Ishikawa (cell line): ENCODE data around the gene CISD3.

Source experiments
- CEBPB ChIP-seq: IDR thresholded peaks from 2 replicates; pipeline ENCODE4 v1.6.1; 2012
- CREB1 ChIP-seq: IDR thresholded peaks from 2 replicates; pipeline ENCODE4 v1.6.1; 2012; ENCODE audit warnings: low read depth
- FOXM1 ChIP-seq: IDR thresholded peaks from 2 replicates; pipeline ENCODE4 v1.6.1; 2012; ENCODE audit warnings: low read depth, borderline replicate concordance
- TAF1 ChIP-seq: IDR thresholded peaks from 2 replicates; pipeline ENCODE4 v1.6.1; 2012; ENCODE audit warnings: low read depth, mild to moderate bottlenecking
- TCF12 ChIP-seq: IDR thresholded peaks from 2 replicates; pipeline ENCODE4 v1.6.1; 2012; ENCODE audit warnings: low read depth
- YY1 ChIP-seq: IDR thresholded peaks from 2 replicates; pipeline ENCODE4 v1.6.1; 2012; ENCODE audit warnings: low read depth
- ZBTB7A ChIP-seq: IDR thresholded peaks from 2 replicates; pipeline ENCODE4 v1.6.1; 2012; ENCODE audit warnings: low read depth
- TF ChIP-seq, protein P1 (sequence below): IDR thresholded peaks from 2 replicates; pipeline ENCODE4 v1.6.1; 2012; ENCODE audit warnings: low read depth, mild to moderate bottlenecking
- TF ChIP-seq, protein P2 (sequence below): IDR thresholded peaks from 2 replicates; pipeline ENCODE4 v1.6.1; 2012

DNA sequence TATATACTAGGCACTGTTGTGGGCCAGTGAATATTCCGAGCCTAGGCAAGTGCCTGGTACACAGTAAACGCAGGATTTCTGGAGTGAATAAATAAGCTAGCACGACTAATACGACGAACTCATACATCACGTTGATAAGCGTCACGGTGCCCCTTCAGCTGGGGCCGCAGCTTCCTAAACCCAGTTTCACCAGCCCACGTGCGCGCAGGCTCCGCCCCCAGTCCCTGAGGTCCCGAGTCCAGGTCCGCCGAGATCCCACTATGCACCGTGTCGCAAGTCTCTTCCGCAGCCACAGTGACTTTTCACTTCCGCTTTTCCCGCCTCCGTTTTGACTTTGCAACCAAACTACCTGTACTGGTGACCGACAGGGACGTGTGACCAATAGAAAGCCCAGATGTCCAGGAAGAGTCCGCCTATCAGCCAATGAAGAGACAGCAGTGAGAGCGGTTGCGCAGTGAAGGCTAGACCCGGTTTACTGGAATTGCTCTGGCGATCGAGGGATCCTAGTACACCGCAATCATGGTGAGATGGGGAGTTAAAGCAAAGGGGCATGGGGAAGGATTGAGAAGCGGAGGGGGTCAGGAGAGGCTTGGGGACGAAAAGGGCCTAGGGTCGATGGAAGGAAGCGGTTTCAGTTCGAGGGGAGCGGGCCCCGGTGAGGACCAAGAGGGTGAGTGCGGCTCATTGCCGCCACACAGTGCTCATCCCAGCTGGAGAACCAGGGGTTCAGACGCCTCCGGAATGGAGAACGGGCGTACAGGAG, 22.3 kb downstream of the CISD3 start, which contains the start of gene PSMB3:
- TF ChIP-seq TAF1 = peak; percentile 67
- no peak for TF ChIP-seq CREB1
- TF ChIP-seq FOXM1 = no peak
- TF ChIP-seq TCF12 = no peak
- TF ChIP-seq, protein P1, sequence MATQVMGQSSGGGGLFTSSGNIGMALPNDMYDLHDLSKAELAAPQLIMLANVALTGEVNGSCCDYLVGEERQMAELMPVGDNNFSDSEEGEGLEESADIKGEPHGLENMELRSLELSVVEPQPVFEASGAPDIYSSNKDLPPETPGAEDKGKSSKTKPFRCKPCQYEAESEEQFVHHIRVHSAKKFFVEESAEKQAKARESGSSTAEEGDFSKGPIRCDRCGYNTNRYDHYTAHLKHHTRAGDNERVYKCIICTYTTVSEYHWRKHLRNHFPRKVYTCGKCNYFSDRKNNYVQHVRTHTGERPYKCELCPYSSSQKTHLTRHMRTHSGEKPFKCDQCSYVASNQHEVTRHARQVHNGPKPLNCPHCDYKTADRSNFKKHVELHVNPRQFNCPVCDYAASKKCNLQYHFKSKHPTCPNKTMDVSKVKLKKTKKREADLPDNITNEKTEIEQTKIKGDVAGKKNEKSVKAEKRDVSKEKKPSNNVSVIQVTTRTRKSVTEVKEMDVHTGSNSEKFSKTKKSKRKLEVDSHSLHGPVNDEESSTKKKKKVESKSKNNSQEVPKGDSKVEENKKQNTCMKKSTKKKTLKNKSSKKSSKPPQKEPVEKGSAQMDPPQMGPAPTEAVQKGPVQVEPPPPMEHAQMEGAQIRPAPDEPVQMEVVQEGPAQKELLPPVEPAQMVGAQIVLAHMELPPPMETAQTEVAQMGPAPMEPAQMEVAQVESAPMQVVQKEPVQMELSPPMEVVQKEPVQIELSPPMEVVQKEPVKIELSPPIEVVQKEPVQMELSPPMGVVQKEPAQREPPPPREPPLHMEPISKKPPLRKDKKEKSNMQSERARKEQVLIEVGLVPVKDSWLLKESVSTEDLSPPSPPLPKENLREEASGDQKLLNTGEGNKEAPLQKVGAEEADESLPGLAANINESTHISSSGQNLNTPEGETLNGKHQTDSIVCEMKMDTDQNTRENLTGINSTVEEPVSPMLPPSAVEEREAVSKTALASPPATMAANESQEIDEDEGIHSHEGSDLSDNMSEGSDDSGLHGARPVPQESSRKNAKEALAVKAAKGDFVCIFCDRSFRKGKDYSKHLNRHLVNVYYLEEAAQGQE = no peak
- TF ChIP-seq CEBPB = peak; percentile 31; the same call in 1 of the 2 replicates
- TF ChIP-seq YY1 = no peak
- TF ChIP-seq ZBTB7A = no peak
- TF ChIP-seq, protein P2, sequence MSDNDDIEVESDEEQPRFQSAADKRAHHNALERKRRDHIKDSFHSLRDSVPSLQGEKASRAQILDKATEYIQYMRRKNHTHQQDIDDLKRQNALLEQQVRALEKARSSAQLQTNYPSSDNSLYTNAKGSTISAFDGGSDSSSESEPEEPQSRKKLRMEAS = peak; percentile 99
